ENCODE results near the gene RHBDL1. TPM values are rescaled to one million over a fixed set of nuclear protein-coding genes. Genes with fewer than 3 reads are reported as not detected.

Gene RHBDL1
- total and polyA plus RNA-seq, 9 of the 15 experiments (the other 6 are each of a cell fraction or from before 2014, with no cell fraction given), result 0.03 to 5.6 (median 1.3) TPM; not detected in 1

DNA sequence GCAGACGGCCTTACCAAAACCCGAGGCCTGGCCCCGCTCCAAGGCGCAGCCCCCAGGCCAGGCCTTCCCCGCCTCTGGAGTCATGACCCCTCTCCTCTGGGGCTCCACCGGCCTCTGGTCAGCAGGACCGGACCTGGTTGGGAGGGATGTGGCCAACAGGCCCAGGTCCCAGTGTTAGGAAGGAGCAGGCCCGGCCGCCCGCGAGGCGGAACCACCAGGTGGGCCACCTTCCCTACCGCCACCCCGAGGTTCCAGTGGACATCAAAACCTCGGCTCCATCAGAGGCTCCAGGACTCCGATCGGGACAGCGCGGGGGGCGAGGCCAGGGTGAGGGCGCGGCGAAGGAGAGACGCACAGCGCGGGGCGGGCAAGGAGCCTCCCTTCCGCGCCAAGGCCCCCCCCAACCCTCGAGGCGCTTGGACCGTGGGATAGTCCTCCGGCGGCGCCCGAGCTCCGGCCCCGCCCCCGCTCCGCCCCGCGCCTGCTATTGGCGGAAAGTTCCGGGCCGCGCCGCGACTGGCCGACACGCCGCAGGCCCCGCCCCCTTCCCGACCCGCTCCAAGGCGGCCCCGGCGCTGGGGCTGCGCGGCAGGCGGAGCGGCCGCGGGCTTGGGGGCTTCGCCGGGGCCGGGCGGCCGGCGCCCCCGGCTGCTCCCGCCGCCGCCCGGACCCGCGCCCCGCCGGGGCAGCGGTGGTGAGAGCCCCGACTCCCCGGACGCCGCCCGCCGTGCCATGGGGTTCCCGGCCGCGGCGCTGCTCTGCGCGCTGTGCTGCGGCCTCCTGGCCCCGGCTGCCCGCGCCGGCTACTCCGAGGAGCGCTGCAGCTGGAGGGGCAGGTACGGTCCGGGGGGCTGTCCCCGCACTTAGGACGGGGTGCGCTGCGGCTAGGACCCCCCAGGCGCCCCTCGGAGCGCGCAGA, 39.3 kb downstream of the RHBDL1 start, which contains the start of gene METRN (continued):
- TF ChIP-seq RBBP5 (IDR thresholded peaks at IDR 0.05; ENCODE audit: borderline replicate concordance, insufficient read depth, low read length, poor library complexity, severe bottlenecking), result peak; percentile 52
- TF ChIP-seq, protein P1, sequence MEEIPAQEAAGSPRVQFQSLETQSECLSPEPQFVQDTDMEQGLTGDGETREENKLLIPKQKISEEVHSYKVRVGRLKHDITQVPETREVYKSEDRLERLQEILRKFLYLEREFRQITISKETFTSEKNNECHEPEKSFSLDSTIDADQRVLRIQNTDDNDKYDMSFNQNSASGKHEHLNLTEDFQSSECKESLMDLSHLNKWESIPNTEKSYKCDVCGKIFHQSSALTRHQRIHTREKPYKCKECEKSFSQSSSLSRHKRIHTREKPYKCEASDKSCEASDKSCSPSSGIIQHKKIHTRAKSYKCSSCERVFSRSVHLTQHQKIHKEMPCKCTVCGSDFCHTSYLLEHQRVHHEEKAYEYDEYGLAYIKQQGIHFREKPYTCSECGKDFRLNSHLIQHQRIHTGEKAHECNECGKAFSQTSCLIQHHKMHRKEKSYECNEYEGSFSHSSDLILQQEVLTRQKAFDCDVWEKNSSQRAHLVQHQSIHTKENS (CRISPR knock-in tag; IDR thresholded peaks at IDR 0.05), result no peak
- no peak for TF ChIP-seq HEY1 (CRISPR knock-in tag; IDR thresholded peaks at IDR 0.05; ENCODE audit: borderline replicate concordance)
- TF ChIP-seq ZNF347 (CRISPR knock-in tag; IDR thresholded peaks at IDR 0.05; ENCODE audit: low read depth), result no peak

DNA sequence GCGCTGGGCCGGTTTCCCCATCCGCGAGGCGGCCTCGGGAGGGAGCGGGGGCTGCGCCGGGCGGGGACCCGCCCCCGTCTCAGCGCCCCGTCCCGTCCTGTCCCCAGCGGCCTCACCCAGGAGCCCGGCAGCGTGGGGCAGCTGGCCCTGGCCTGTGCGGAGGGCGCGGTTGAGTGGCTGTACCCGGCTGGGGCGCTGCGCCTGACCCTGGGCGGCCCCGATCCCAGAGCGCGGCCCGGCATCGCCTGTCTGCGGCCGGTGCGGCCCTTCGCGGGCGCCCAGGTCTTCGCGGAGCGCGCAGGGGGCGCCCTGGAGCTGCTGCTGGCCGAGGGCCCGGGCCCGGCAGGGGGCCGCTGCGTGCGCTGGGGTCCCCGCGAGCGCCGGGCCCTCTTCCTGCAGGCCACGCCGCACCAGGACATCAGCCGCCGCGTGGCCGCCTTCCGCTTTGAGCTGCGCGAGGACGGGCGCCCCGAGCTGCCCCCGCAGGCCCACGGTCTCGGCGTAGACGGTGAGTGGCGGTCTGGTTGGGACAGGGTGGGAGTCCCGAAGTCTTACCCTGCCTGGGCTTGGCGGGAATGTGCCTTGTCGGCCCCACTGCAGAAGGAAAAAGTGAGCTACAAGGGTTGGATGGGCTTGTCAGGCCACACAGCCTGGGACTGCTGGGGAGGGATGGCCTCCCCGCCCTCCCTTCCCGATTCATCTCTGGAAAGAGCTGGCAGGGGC, 40.2 kb downstream of the RHBDL1 start:
- H3K36me3 ChIP-seq (ENCODE audit: control insufficient read depth, insufficient read depth, low read length), result peaks cover 19% of the 10 kb centered on the region; the same call in 2 of the 3 replicates
- H3K27me3 ChIP-seq (ENCODE audit: control insufficient read depth in 2 of 2, insufficient read depth in 2 of 2, low read length in 2 of 2), result no peaks in the 10 kb centered on the region
- intact Hi-C loops (cut with micrococcal nuclease), result loop anchor here (2.0 kb wide), 1 partner anchor 13 kb away; no protein-coding TSS in a partner anchor
- in situ Hi-C loops (cut with MboI), result loop anchor here (10.0 kb wide), 1 partner anchor 339 kb away; no protein-coding TSS in a partner anchor
- H3K4me1 ChIP-seq (replicated peaks in 1 of 2; ENCODE audit: control insufficient read depth in 2 of 2, insufficient read depth in 2 of 2, low read length in 2 of 2), result peaks cover 12 to 85% of the 10 kb centered on the region in 2 experiments; a peak in 4 of 5 replicates
- DNase-seq (ENCODE audit: extremely low read depth in 1 of 4, low spot score in 3 of 4), result peak; percentile 58 to 70 (median 64)
- ChIA-PET POLR2A (interaction anchor here (0.6 to 1.7 kb wide), 12 partner anchors 9 to 346 kb away, joined by 3 to 5 read pairs (median 4); partner anchors contain the start of genes CCDC78, CHTF18, RPUSD1 and WDR24), CTCF (ENCODE audit: low intra/inter-chr PET ratio) (interaction anchor here (0.9 to 1.3 kb wide), 2 partner anchors 25 to 70 kb away, joined by 3 to 9 read pairs; partner anchors contain the start of gene CIAO3)
- H3K9ac ChIP-seq (ENCODE audit: insufficient read depth in 1 of 2, low read depth in 2 of 2, low read length in 2 of 2), result peak overlapping the region; percentile 42 to 92; a peak in 3 of 4 replicates
- H3K9me1 ChIP-seq (ENCODE audit: control insufficient read depth, insufficient read depth, low read length), result peaks cover 3% of the 10 kb centered on the region
- peak overlapping the region; percentile 75 for H2AFZ ChIP-seq (ENCODE audit: low read depth, low read length)
- H3K79me2 ChIP-seq (ENCODE audit: control insufficient read depth, insufficient read depth, low read length), result peaks cover 28% of the 10 kb centered on the region
- BruUV-seq (replicated peaks), result no TSS peak
- H3K27ac ChIP-seq (ENCODE audit: extremely low read depth, low read depth, low read length), result peak overlapping the region; percentile 35; the same call in 2 of the 3 replicates
- no peaks in the 10 kb centered on the region; the same call in 1 of the 2 replicates for H4K20me1 ChIP-seq (replicated peaks; ENCODE audit: control insufficient read depth, insufficient read depth, low read length)
- FAIRE-seq, result peak; percentile 35
- peak overlapping the region; percentile 68 for H3K4me3 ChIP-seq
- ATAC-seq, result peak; percentile 48
- no peaks in the 10 kb centered on the region for H3K9me3 ChIP-seq (replicated peaks; ENCODE audit: control insufficient read depth, insufficient read depth, low read depth, low read length)
- WGBS (ENCODE audit: insufficient coverage, low coverage, missing lambda C conversion rate), result under 1% methylated on average over 33 of the region's 74 CpGs
- peak overlapping the region; percentile 77 for H3K4me2 ChIP-seq (ENCODE audit: insufficient read depth, low read length)
- no peak for TF ChIP-seq COPS2 (conservative IDR thresholded peaks at IDR 0.05)
- TF ChIP-seq, protein P2, sequence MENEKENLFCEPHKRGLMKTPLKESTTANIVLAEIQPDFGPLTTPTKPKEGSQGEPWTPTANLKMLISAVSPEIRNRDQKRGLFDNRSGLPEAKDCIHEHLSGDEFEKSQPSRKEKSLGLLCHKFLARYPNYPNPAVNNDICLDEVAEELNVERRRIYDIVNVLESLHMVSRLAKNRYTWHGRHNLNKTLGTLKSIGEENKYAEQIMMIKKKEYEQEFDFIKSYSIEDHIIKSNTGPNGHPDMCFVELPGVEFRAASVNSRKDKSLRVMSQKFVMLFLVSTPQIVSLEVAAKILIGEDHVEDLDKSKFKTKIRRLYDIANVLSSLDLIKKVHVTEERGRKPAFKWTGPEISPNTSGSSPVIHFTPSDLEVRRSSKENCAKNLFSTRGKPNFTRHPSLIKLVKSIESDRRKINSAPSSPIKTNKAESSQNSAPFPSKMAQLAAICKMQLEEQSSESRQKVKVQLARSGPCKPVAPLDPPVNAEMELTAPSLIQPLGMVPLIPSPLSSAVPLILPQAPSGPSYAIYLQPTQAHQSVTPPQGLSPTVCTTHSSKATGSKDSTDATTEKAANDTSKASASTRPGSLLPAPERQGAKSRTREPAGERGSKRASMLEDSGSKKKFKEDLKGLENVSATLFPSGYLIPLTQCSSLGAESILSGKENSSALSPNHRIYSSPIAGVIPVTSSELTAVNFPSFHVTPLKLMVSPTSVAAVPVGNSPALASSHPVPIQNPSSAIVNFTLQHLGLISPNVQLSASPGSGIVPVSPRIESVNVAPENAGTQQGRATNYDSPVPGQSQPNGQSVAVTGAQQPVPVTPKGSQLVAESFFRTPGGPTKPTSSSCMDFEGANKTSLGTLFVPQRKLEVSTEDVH (IDR thresholded peaks at IDR 0.05; ENCODE audit: low read depth, partially characterized antibody), result no peak

All from K562 (cell line).